T-cell (primary cell): ENCODE data around the gene ARHGAP10. TPM values are rescaled to one million over a fixed set of nuclear protein-coding genes. Genes with fewer than 3 reads are reported as not detected.
"Not testable (repeated sequence)": the region's sequence is repeated elsewhere in the genome, so short reads cannot be mapped to it uniquely, and the experiment has no call there.

Source experiments
- ATAC-seq, 4 experiments: fragments of 200-7000 bp in 3 of 4; fragments of 150-1000 bp in 1 of 4; cut with Tn5 transposase; replicated peaks in 1 of 4; 1 replicate in 3 of 4; 2 replicates in 1 of 4; pipeline ENCODE4 v1.10.0; 2021; ENCODE audit warnings: moderate library complexity in 3 of 4, mild to moderate bottlenecking in 2 of 4, moderate number of reproducible peaks in 1 of 4
- CTCF ChIA-PET, 2 donors: fragments of 300-600 bp; sonication (Branson Sonifier 250); formaldehyde crosslinking; loops; one replicate each; lab custom pipeline; 2022; ENCODE audit warnings: antibody characterized with exemption in 2 of 2; lab: Charles Lee
- POLR2A ChIA-PET, 2 donors: fragments of 300-600 bp; sonication (Branson Sonifier 250); formaldehyde crosslinking; loops; one replicate each; lab custom pipeline; 2022; ENCODE audit warnings: antibody characterized with exemption in 2 of 2; lab: Charles Lee
- DNase-seq, 35 experiments: peaks; one replicate each; pipeline versions ENCODE4 v3.0.0 to v3.0.0-alpha.2; 2013 to 2023
- H3K27ac ChIP-seq: one replicate; pipeline ENCODE4 v1.5.1; 2013; ENCODE audit warnings: low read length
- H3K27me3 ChIP-seq, 2 experiments: replicated peaks in 1 of 2; 1 replicate in 1 of 2; 2 replicates in 1 of 2; pipeline versions ENCODE4 v1.6.1 to v1.7.0; 2013; ENCODE audit warnings: low read length in 1 of 2, mixed read lengths in 1 of 2; ENCODE audit not compliant: control insufficient read depth in 2 of 2, insufficient read depth in 2 of 2; ENCODE audit errors: extremely low read depth in 1 of 2
- H3K36me3 ChIP-seq, 2 donors: 1 replicate in 1 of 2; 2 replicates in 1 of 2; pipeline versions ENCODE4 v1.6.1 to v1.7.0; 2013; ENCODE audit warnings: low read length in 1 of 2; ENCODE audit not compliant: control insufficient read depth in 2 of 2, insufficient read depth in 1 of 2; ENCODE audit errors: extremely low read depth in 1 of 2
- H3K4me1 ChIP-seq, 2 experiments: 1 replicate in 1 of 2; 2 replicates in 1 of 2; pipeline versions ENCODE4 v1.6.1 to v1.7.0; 2013; ENCODE audit warnings: low read length in 2 of 2, mixed read lengths in 1 of 2; ENCODE audit not compliant: insufficient read depth in 2 of 2, control insufficient read depth in 1 of 2; ENCODE audit errors: extremely low read depth in 1 of 2
- H3K4me3 ChIP-seq, 2 donors: 1 replicate in 1 of 2; 2 replicates in 1 of 2; pipeline versions ENCODE4 v1.5.1 to v1.7.0; 2013; ENCODE audit warnings: mild to moderate bottlenecking in 2 of 2, low read length in 1 of 2, moderate library complexity in 1 of 2; ENCODE audit not compliant: control insufficient read depth in 1 of 2; ENCODE audit errors: extremely low read depth in 1 of 2
- H3K9me3 ChIP-seq: 2 replicates; pipeline ENCODE4 v1.7.0; 2013
- H3K27ac Mint-ChIP-seq, 2 donors: one replicate each; pipeline ENCODE4 v1.8.0; 2020 to 2021; ENCODE audit warnings: mild to moderate bottlenecking in 2 of 2, mixed read lengths in 2 of 2
- H3K27me3 Mint-ChIP-seq, 2 donors: one replicate each; pipeline ENCODE4 v1.8.0; 2021 to 2022; ENCODE audit warnings: mixed read lengths in 2 of 2
- H3K36me3 Mint-ChIP-seq: one replicate; pipeline ENCODE4 v1.8.0; 2021; ENCODE audit warnings: mixed read lengths
- H3K4me1 Mint-ChIP-seq, 3 donors: one replicate each; pipeline ENCODE4 v1.8.0; 2020 to 2022; ENCODE audit warnings: mixed read lengths in 3 of 3, mild to moderate bottlenecking in 1 of 3
- H3K4me3 Mint-ChIP-seq, 3 donors: one replicate each; pipeline ENCODE4 v1.8.0; 2020 to 2022; ENCODE audit warnings: mild to moderate bottlenecking in 3 of 3, mixed read lengths in 3 of 3, moderate library complexity in 3 of 3
- H3K9me3 Mint-ChIP-seq, 3 donors: one replicate each; pipeline ENCODE4 v1.8.0; 2020 to 2022; ENCODE audit warnings: mixed read lengths in 3 of 3
- WGBS: methylation state at CpG from one replicate; pipeline ENCODE4 v1.1.5; 2013; ENCODE audit warnings: missing lambda C conversion rate; ENCODE audit not compliant: insufficient coverage; 5-methylcytosine and 5-hydroxymethylcytosine counted together
- total RNA-seq, 35 experiments: library from RNA in 6 of 35; stranded (reverse) in 6 of 35; fragments of 120-200 nt in 1 of 35; gene quantifications; one replicate each; pipeline versions ENCODE4 v1.2.1 to v1.2.4 and lab custom pipeline; 2013 to 2026

The ARHGAP10 gene
- total RNA-seq, 5 donors from 2014 or later (not counting 1 experiment from before 2014, with no cell fraction given), result 6.2 to 7.7 (median 6.8) TPM

- not testable (repeated sequence) for H3K9me3 Mint-ChIP-seq, H3K4me1 Mint-ChIP-seq, DNase-seq, H3K27ac ChIP-seq, H3K4me1 ChIP-seq, H3K4me3 Mint-ChIP-seq, H3K9me3 ChIP-seq, H3K27ac Mint-ChIP-seq, H3K4me3 ChIP-seq, H3K36me3 ChIP-seq, ATAC-seq, H3K27me3 Mint-ChIP-seq, H3K27me3 ChIP-seq
- CTCF ChIA-PET, result interaction anchor here (0.6 to 0.9 kb wide), 4 partner anchors 45 to 508 kb away, joined by 3 to 6 read pairs (median 4); no protein-coding TSS in a partner anchor
- no CpG with 5 or more reads among the region's 2 CpGs for WGBS
- POLR2A ChIA-PET, result interaction anchor here in 1 of 2 donors (0.6 kb wide), 2 partner anchors 17 to 320 kb away, joined by 4 to 5 read pairs; no protein-coding TSS in a partner anchor
- H3K36me3 Mint-ChIP-seq, result peaks cover 32% of the 10 kb centered on the region
These were observed 180.2 kb downstream of the ARHGAP10 start for GRCh38 chr4:147912106-147912505.

GRCh38 chr4:147913137-147913536, 181.2 kb downstream of the ARHGAP10 start:
- Mint-ChIP-seq H3K27me3 (no peaks in the 10 kb centered on the region), H3K4me3 (no peak overlapping the region), H3K9me3 (no peaks in the 10 kb centered on the region), H3K36me3 (peaks cover 32% of the 10 kb centered on the region), H3K27ac (no peak overlapping the region), H3K4me1 (no peaks in the 10 kb centered on the region)
- H3K9me3 ChIP-seq, result no peaks in the 10 kb centered on the region
- CTCF ChIA-PET, result no interaction called here
- WGBS, result 83% methylated on average over 1 of the region's 2 CpGs
- H3K27ac ChIP-seq, result no peak overlapping the region
- no peaks in the 10 kb centered on the region for H3K36me3 ChIP-seq
- no peak for ATAC-seq
- DNase-seq, result no peak
- H3K4me3 ChIP-seq, result no peak overlapping the region
- POLR2A ChIA-PET, result no interaction called here
- no peaks in the 10 kb centered on the region for H3K27me3 ChIP-seq
- H3K4me1 ChIP-seq, result no peaks in the 10 kb centered on the region

- Mint-ChIP-seq H3K36me3 (peaks cover 22% of the 10 kb centered on the region), H3K4me3 (no peak overlapping the region), H3K9me3 (no peaks in the 10 kb centered on the region), H3K4me1 (no peaks in the 10 kb centered on the region), H3K27ac (no peak overlapping the region), H3K27me3 (no peaks in the 10 kb centered on the region)
- ATAC-seq, result no peak
- no peak for DNase-seq
- no peaks in the 10 kb centered on the region for H3K36me3 ChIP-seq
- no peak overlapping the region for H3K27ac ChIP-seq
- 86% methylated on average over 1 of the region's 4 CpGs for WGBS
- H3K27me3 ChIP-seq, result no peaks in the 10 kb centered on the region
- no peaks in the 10 kb centered on the region for H3K9me3 ChIP-seq
- ChIA-PET POLR2A (interaction anchor here in 1 of 2 donors (0.6 kb wide), 1 partner anchor 211 kb away, joined by 3 read pairs; no protein-coding TSS in a partner anchor), CTCF (no interaction called here)
- no peaks in the 10 kb centered on the region for H3K4me1 ChIP-seq
- no peak overlapping the region for H3K4me3 ChIP-seq
These were observed 184.5 kb downstream of the ARHGAP10 start for GRCh38 chr4:147916351-147916750.

- no peak for DNase-seq
- no peaks in the 10 kb centered on the region for H3K4me1 ChIP-seq
- ChIA-PET CTCF (no interaction called here), POLR2A (no interaction called here)
- no peaks in the 10 kb centered on the region for H3K36me3 ChIP-seq
- H3K27me3 ChIP-seq, result no peaks in the 10 kb centered on the region
- H3K4me3 ChIP-seq, result no peak overlapping the region
- Mint-ChIP-seq H3K27me3 (no peaks in the 10 kb centered on the region), H3K9me3 (no peaks in the 10 kb centered on the region), H3K27ac (no peak overlapping the region), H3K36me3 (no peaks in the 10 kb centered on the region), H3K4me3 (no peak overlapping the region), H3K4me1 (no peaks in the 10 kb centered on the region)
- 83% methylated on average over 1 of the region's 2 CpGs for WGBS
- no peak for ATAC-seq
- no peaks in the 10 kb centered on the region for H3K9me3 ChIP-seq
- H3K27ac ChIP-seq, result no peak overlapping the region
These were observed 191.5 kb downstream of the ARHGAP10 start for GRCh38 chr4:147923381-147923780.

GRCh38 chr4:147923854-147924253, 192.0 kb downstream of the ARHGAP10 start:
- Histone ChIP-seq H3K27me3 (no peaks in the 10 kb centered on the region), H3K9me3 (no peaks in the 10 kb centered on the region), H3K4me3 (no peak overlapping the region), H3K4me1 (no peaks in the 10 kb centered on the region), H3K36me3 (no peaks in the 10 kb centered on the region), H3K27ac (no peak overlapping the region)
- no peak overlapping the region for H3K4me3 Mint-ChIP-seq
- no peak overlapping the region for H3K27ac Mint-ChIP-seq
- H3K4me1 Mint-ChIP-seq, result no peaks in the 10 kb centered on the region
- DNase-seq (no peak), ATAC-seq (no peak)
- ChIA-PET POLR2A (no interaction called here), CTCF (no interaction called here)
- no CpG with 5 or more reads among the region's 4 CpGs for WGBS
- H3K9me3 Mint-ChIP-seq, result no peaks in the 10 kb centered on the region
- no peaks in the 10 kb centered on the region for H3K36me3 Mint-ChIP-seq
- no peaks in the 10 kb centered on the region for H3K27me3 Mint-ChIP-seq

GRCh38 chr4:147924604-147925412, 192.9 kb downstream of the ARHGAP10 start:
- no peak overlapping the region for H3K27ac Mint-ChIP-seq
- ChIA-PET POLR2A (interaction anchor here in 1 of 2 donors (0.9 kb wide), 1 partner anchor 389 kb away, joined by 3 read pairs; no protein-coding TSS in a partner anchor), CTCF (interaction anchor here in 1 of 2 donors (0.9 kb wide), 1 partner anchor 58 kb away, joined by 3 read pairs; no protein-coding TSS in a partner anchor)
- peak in 2 of 35 experiments; percentile 4 to 22 for DNase-seq
- no CpG with 5 or more reads among the region's 3 CpGs for WGBS
- Histone ChIP-seq H3K27me3 (no peaks in the 10 kb centered on the region), H3K36me3 (no peaks in the 10 kb centered on the region), H3K9me3 (no peaks in the 10 kb centered on the region), H3K27ac (no peak overlapping the region), H3K4me1 (no peaks in the 10 kb centered on the region), H3K4me3 (no peak overlapping the region)
- no peaks in the 10 kb centered on the region for H3K27me3 Mint-ChIP-seq
- no peak for ATAC-seq
- H3K36me3 Mint-ChIP-seq, result no peaks in the 10 kb centered on the region
- H3K4me1 Mint-ChIP-seq, result no peaks in the 10 kb centered on the region
- no peak overlapping the region for H3K4me3 Mint-ChIP-seq
- H3K9me3 Mint-ChIP-seq, result no peaks in the 10 kb centered on the region
